HepG2 (cell line): Measurements from ENCODE around the gene SLC6A8. TPM values are rescaled to one million over a fixed set of nuclear protein-coding genes. Genes with fewer than 3 reads are reported as not detected.

Experiments
- ATAC-seq: fragments of 200-7000 bp; cut with Tn5 transposase; 3 replicates; pipeline ENCODE4 v1.9.1; 2020; ENCODE audit warnings: mild to moderate bottlenecking, moderate library complexity
- BruUV-seq: library from RNA; stranded (reverse); fragments of 400-500 nt; replicated peaks from 2 replicates; lab custom pipeline; 2021; lab: Mats Ljungman, UMichigan
- CTCF ChIA-PET: fragments of 300-600 bp; formaldehyde crosslinking; extraction: SDS; loops from one replicate; lab custom pipeline; 2021; ENCODE audit warnings: low total read pairs, inconsistent platforms, low intra/inter-chr PET ratio; lab: Yijun Ruan, JAX
- POLR2A ChIA-PET: fragments of 350-600 bp; sonication (Branson Sonifier 250); formaldehyde crosslinking; loops from one replicate; lab custom pipeline; 2020; ENCODE audit warnings: antibody characterized with exemption, inconsistent platforms; lab: Yijun Ruan, JAX
- DNase-seq: peaks from one replicate; pipeline ENCODE4 v3.0.0-alpha.2; 2015; ENCODE audit warnings: low spot score
- FAIRE-seq: peaks from 3 replicates; lab custom pipeline; 2011; peaks lifted over from hg19 to GRCh38; lab: Jason Lieb, UNC
- H2AFZ ChIP-seq: one replicate; pipeline ENCODE4 v1.6.1; 2011; ENCODE audit warnings: low read length, inconsistent platforms
- H3K27ac ChIP-seq: fragments of 300-600 bp; 3 replicates; pipeline ENCODE4 v1.8.0; 2011; ENCODE audit warnings: mixed run types, mild to moderate bottlenecking, mixed read lengths, low read length, inconsistent platforms; ENCODE audit not compliant: insufficient read depth; ENCODE audit errors: extremely low read length
- H3K27me3 ChIP-seq, 2 experiments: fragments of 200-600 bp in 1 of 2; 2 replicates in 1 of 2; 3 replicates in 1 of 2; pipeline versions ENCODE4 v1.6.0 to v1.8.0; 2011; ENCODE audit warnings: low read length in 2 of 2, mild to moderate bottlenecking in 2 of 2, moderate library complexity in 2 of 2, inconsistent platforms in 1 of 2; ENCODE audit not compliant: insufficient read depth in 2 of 2, control insufficient read depth in 1 of 2
- H3K36me3 ChIP-seq, 2 experiments: fragments of 200-600 bp in 1 of 2; replicated peaks in 1 of 2; 2 replicates in 1 of 2; 3 replicates in 1 of 2; pipeline versions ENCODE4 v1.5.1 to v1.8.0; 2011; ENCODE audit warnings: low read length in 2 of 2, inconsistent platforms in 1 of 2; ENCODE audit not compliant: insufficient read depth in 2 of 2, control insufficient read depth in 1 of 2
- H3K4me1 ChIP-seq: 2 replicates; pipeline ENCODE4 v1.5.1; 2012; ENCODE audit warnings: low read length, inconsistent platforms; ENCODE audit not compliant: insufficient read depth
- H3K4me2 ChIP-seq: 2 replicates; pipeline ENCODE4 v1.6.0; 2011; ENCODE audit warnings: low read depth, low read length, inconsistent platforms
- H3K4me3 ChIP-seq, 3 experiments: fragments of 200-600 bp in 1 of 3; sonication (generic), shearing (Covaris generic) in 1 of 3; replicated peaks in 1 of 3; 2 replicates each; pipeline ENCODE4 v1.5.1; 2011 to 2016; ENCODE audit warnings: low read length in 3 of 3, inconsistent platforms in 2 of 3, low read depth in 2 of 3, mild to moderate bottlenecking in 2 of 3, control low read depth in 1 of 3, mixed read lengths in 1 of 3; ENCODE audit not compliant: insufficient read depth in 1 of 3
- H3K79me2 ChIP-seq: one replicate; pipeline ENCODE4 v1.6.1; 2011; ENCODE audit warnings: low read length, inconsistent platforms; ENCODE audit not compliant: insufficient read depth
- H3K9ac ChIP-seq: 2 replicates; pipeline ENCODE4 v1.6.0; 2011; ENCODE audit warnings: mild to moderate bottlenecking, low read depth, low read length, inconsistent platforms; ENCODE audit not compliant: insufficient read depth
- H3K9me3 ChIP-seq: 2 replicates; pipeline ENCODE4 v1.5.1; 2012; ENCODE audit warnings: mild to moderate bottlenecking, low read length
- H4K20me1 ChIP-seq: 2 replicates; pipeline ENCODE4 v1.6.0; 2011; ENCODE audit warnings: inconsistent platforms, mild to moderate bottlenecking, low read length, moderate library complexity; ENCODE audit not compliant: insufficient read depth
- AKAP8 ChIP-seq: sonication (generic); formaldehyde crosslinking; IDR thresholded peaks from 2 replicates; pipeline ENCODE4 v1.5.1; 2020; ENCODE audit warnings: mild to moderate bottlenecking, missing genetic modification reagents
- KDM6A ChIP-seq: IDR thresholded peaks from 2 replicates; pipeline ENCODE4 v1.6.1; 2016; ENCODE audit warnings: low read depth
- LCORL ChIP-seq, 2 experiments: fragments of 450-650 bp in 1 of 2; sonication (generic) in 1 of 2; formaldehyde crosslinking in 1 of 2; IDR thresholded peaks; 2 replicates each; pipeline versions ENCODE4 v1.5.0 to v1.6.1; 2017 to 2020; ENCODE audit warnings: antibody characterized with exemption in 1 of 2, missing genetic modification reagents in 1 of 2
- MTF2 ChIP-seq: sonication (generic); formaldehyde crosslinking; IDR thresholded peaks from 2 replicates; pipeline ENCODE4 v1.5.0; 2020; ENCODE audit warnings: missing genetic modification reagents, borderline replicate concordance
- MYPOP ChIP-seq: sonication (generic); formaldehyde crosslinking; IDR thresholded peaks from 2 replicates; pipeline ENCODE4 v1.8.1; 2023; ENCODE audit warnings: mild to moderate bottlenecking, moderate library complexity, missing genetic modification reagents
- NR2C2 ChIP-seq: sonication (generic); formaldehyde crosslinking; IDR thresholded peaks from 2 replicates; pipeline ENCODE4 v1.4.0; 2020; ENCODE audit warnings: missing genetic modification reagents, mild to moderate bottlenecking, moderate library complexity, borderline replicate concordance
- TFDP1 ChIP-seq: IDR thresholded peaks from 2 replicates; pipeline ENCODE4 v1.6.1; 2016; ENCODE audit warnings: missing compliant biosample characterization, missing genetic modification reagents, borderline replicate concordance
- THAP8 ChIP-seq: sonication (generic); formaldehyde crosslinking; IDR thresholded peaks from 2 replicates; pipeline ENCODE4 v1.5.1; 2020; ENCODE audit warnings: missing genetic modification reagents, mild to moderate bottlenecking, borderline replicate concordance
- ZBTB7B ChIP-seq: sonication (generic); formaldehyde crosslinking; IDR thresholded peaks from 2 replicates; pipeline ENCODE4 v1.4.0; 2020; ENCODE audit warnings: missing genetic modification reagents
- ZNF326 ChIP-seq: sonication (generic); formaldehyde crosslinking; IDR thresholded peaks from 2 replicates; pipeline ENCODE4 v1.4.0; 2020; ENCODE audit warnings: missing genetic modification reagents, borderline replicate concordance
- ZNF598 ChIP-seq: sonication (generic); formaldehyde crosslinking; IDR thresholded peaks from 2 replicates; pipeline ENCODE4 v1.5.1; 2020; ENCODE audit warnings: mild to moderate bottlenecking, missing genetic modification reagents, borderline replicate concordance
- ZNF605 ChIP-seq: sonication (generic); formaldehyde crosslinking; IDR thresholded peaks from 2 replicates; pipeline ENCODE4 v1.8.0; 2022; ENCODE audit warnings: mild to moderate bottlenecking, missing genetic modification reagents
- ZNF703 ChIP-seq: sonication (generic); formaldehyde crosslinking; IDR thresholded peaks from 2 replicates; pipeline ENCODE4 v1.5.1; 2020; ENCODE audit warnings: missing genetic modification reagents, mild to moderate bottlenecking, moderate library complexity, borderline replicate concordance
- WGBS: methylation state at CpG from one replicate; pipeline ENCODE4 v1.1.6; 2017; ENCODE audit warnings: low lambda C conversion rate; 5-methylcytosine and 5-hydroxymethylcytosine counted together
- in situ Hi-C: cut with HindIII; loops from 2 replicates; pipeline ENCODE4 v1.10.0; 2017; ENCODE audit warnings: low pct_unique_long_range_greater_than_20kb; ENCODE audit not compliant: extremely low pct_ligation_motif_present
- intact Hi-C: fragments of 100-400 bp; cut with micrococcal nuclease; formaldehyde crosslinking; loops from one replicate; pipeline ENCODE4 v1.10.0; 2022; ENCODE audit not compliant: unreplicated experiment
- polyA plus RNA-seq, 8 experiments: library from polyadenylated mRNA; depleted of rRNA in 3 of 8; stranded (reverse) in 7 of 8; unstranded in 1 of 8; fragments of >200 nt; fragmentation: Illumina TruSeq in 4 of 8; extraction: Trizol in 4 of 8; gene quantifications; 2 replicates each; pipeline versions ENCODE4 v1.2.1 to v1.2.3, GENCODE V29; 2011 to 2016; ENCODE audit warnings: low read depth in 4 of 8, missing spikeins in 1 of 8, mixed read lengths in 1 of 8; ENCODE audit not compliant: insufficient read depth in 1 of 8
- total RNA-seq, 5 experiments: library from RNA; depleted of rRNA; stranded (reverse); fragments of >200 nt; fragmentation: Illumina TruSeq; extraction: Trizol; gene quantifications; 2 replicates each; pipeline ENCODE4 v1.2.3, GENCODE V29; 2016; ENCODE audit warnings: low read depth in 1 of 5
- TF ChIP-seq, protein P1 (sequence below): sonication (generic); formaldehyde crosslinking; IDR thresholded peaks from 2 replicates; pipeline ENCODE4 v1.4.0; 2020; ENCODE audit warnings: mild to moderate bottlenecking, missing genetic modification reagents

SLC6A8 gene
- total and polyA plus RNA-seq, 2 of the 13 experiments (the other 11 are each of a cell fraction or from before 2014, with no cell fraction given), result 13.9 to 176 TPM

- TF ChIP-seq LCORL (IDR thresholded peaks at IDR 0.05), result no peak
- TF ChIP-seq LCORL (CRISPR knock-in tag; IDR thresholded peaks at IDR 0.05), result no peak
Measured at GRCh38 chrX:153645921-153646488, 41.7 kb upstream of the SLC6A8 start (continued).

DNA sequence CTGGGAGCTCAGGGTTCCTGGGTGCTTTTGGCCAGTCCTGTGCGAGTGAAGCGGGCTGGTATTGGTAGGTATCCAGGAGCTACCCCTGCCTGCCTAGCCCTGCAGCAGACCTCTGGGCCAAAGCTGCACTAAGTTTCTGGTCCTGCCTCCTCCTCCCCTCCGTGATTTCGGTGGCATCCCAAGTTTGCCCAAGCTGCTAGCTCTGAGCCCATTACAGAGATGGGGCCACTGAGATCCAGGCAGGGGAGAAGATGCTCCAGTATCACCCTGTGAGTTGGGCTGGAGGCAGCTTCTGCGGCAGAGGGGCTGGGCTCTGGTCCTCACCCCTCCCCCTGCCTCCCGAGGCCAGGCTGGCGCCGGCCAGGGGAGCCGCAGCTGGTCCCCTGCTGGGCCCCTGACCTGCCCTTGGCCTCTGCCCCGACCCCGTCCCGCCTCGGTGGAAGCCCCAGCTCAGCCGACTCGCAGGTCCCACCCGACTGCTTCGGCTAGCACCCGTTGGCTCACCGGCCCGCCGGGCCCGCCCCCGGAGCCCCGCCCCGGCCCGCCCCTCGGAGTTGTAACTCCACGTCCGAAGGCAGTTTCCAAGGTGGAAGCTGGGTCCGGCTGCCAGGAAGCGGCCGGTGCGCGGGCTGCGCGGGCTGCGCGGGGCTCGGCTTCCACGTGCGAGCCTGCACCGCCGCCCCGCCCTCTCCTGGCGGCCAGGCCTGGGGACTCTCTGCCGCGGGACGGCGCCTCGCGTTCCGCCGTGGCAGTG is 40.9 kb upstream of the SLC6A8 start, which contains the start of gene DUSP9:
DUSP9 (plus strand) TSS at position 584 of the 754 bp plus-strand sequence. CDS start 751 bp downstream, outside the sequence.
- POLR2A ChIA-PET, result interaction anchor here (0.9 to 15.1 kb wide), 8 partner anchors 10 to 81 kb away, joined by 3 to 596 read pairs (median 6); no protein-coding TSS in a partner anchor
- FAIRE-seq (peak; percentile 64), DNase-seq (peak; percentile 83), ATAC-seq (peak; percentile 50)
- Histone ChIP-seq H3K9ac (peak within 1 kb of the TSS; percentile 77), H3K4me2 (peak within 1 kb of the TSS; percentile 88), H4K20me1 (peaks cover 14% of the 10 kb centered on the region; the same call in 1 of the 2 replicates), H3K9me3 (no peaks in the 10 kb centered on the region), H3K4me1 (peaks cover 52% of the 10 kb centered on the region), H3K36me3 (peaks cover 0 to 3% of the 10 kb centered on the region in 2 experiments; a peak in 1 of 5 replicates), H2AFZ (no peak within 1 kb of the TSS), H3K27me3 (no peaks in the 10 kb centered on the region; a peak in 1 of 5 replicates), H3K79me2 (peaks cover 52% of the 10 kb centered on the region), H3K27ac (peak within 1 kb of the TSS; percentile 81), H3K4me3 (peak within 1 kb of the TSS; percentile 69 to 79 (median 75))
- in situ Hi-C loops, result loop anchor here (5.0 kb wide), 1 partner anchor 34 kb away; no protein-coding TSS in a partner anchor
- intact Hi-C loops, result no loop called here
- WGBS, result no CpG with 5 or more reads among the region's 53 CpGs
- CTCF ChIA-PET, result interaction anchor here (1.3 kb wide), 1 partner anchor 37 kb away, joined by 4 read pairs; no protein-coding TSS in a partner anchor
- BruUV-seq, result no TSS peak
- TF ChIP-seq, protein P1, sequence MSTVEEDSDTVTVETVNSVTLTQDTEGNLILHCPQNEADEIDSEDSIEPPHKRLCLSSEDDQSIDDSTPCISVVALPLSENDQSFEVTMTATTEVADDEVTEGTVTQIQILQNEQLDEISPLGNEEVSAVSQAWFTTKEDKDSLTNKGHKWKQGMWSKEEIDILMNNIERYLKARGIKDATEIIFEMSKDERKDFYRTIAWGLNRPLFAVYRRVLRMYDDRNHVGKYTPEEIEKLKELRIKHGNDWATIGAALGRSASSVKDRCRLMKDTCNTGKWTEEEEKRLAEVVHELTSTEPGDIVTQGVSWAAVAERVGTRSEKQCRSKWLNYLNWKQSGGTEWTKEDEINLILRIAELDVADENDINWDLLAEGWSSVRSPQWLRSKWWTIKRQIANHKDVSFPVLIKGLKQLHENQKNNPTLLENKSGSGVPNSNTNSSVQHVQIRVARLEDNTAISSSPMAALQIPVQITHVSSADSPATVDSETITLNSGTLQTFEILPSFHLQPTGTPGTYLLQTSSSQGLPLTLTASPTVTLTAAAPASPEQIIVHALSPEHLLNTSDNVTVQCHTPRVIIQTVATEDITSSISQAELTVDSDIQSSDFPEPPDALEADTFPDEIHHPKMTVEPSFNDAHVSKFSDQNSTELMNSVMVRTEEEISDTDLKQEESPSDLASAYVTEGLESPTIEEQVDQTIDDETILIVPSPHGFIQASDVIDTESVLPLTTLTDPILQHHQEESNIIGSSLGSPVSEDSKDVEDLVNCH (CRISPR knock-in tag), result no peak
- 0 out of 2 replicates have a peak, but pooled peaks have one; percentile 27 for TF ChIP-seq ZNF326 (CRISPR knock-in tag)
- 0 out of 2 replicates have a peak, but pooled peaks have one; percentile 26 for TF ChIP-seq ZNF598 (CRISPR knock-in tag)
- peak; percentile 35; the same call in 1 of the 2 replicates for TF ChIP-seq TFDP1 (CRISPR knock-in tag)
- TF ChIP-seq ZBTB7B (CRISPR knock-in tag), result peak; percentile 91
- peak; percentile 55; the same call in 1 of the 2 replicates for TF ChIP-seq KDM6A (CRISPR knock-in tag)
- TF ChIP-seq ZNF605 (CRISPR knock-in tag), result no peak
- no peak for TF ChIP-seq MTF2
- TF ChIP-seq MYPOP (CRISPR knock-in tag), result peak; percentile 37; the same call in 1 of the 2 replicates
- TF ChIP-seq THAP8, result no peak; the same call in 1 of the 2 replicates
- peak; percentile 97 for TF ChIP-seq AKAP8 (CRISPR knock-in tag)
- 0 out of 2 replicates have a peak, but pooled peaks have one; percentile 67 for TF ChIP-seq ZNF703 (CRISPR knock-in tag)
- peak; percentile 59 for TF ChIP-seq NR2C2
